Dedifferentiated amniotic fluid mesenchymal stem cell (primary cell): ENCODE results near the gene CDH22.

ENCODE experiments used
- DNase-seq: peaks from one replicate; pipeline ENCODE4 v3.0.0-alpha.2; 2016; ENCODE audit errors: extremely low spot score

The CDH22 gene

DNA sequence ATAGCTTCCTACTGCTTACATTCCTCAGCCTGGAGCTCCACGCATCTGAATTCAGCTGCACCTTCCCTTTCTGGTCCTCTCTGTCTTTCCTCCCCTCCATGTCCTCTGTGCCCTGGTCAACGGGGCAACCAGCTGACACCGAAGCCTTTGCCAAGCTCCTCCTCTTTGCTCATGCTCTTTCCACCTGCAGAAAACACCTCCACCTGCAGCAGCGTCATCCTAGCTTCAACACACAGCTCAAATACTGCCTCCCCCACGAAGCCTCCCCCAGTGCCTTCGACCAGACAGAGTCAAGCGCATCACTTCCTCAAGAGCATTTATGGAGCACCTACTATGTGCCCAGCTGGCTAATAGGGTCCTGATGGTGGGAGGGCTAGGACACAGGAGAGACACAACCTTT lies 9.2 kb downstream of the CDH22 start:
- no peak for DNase-seq

DNA sequence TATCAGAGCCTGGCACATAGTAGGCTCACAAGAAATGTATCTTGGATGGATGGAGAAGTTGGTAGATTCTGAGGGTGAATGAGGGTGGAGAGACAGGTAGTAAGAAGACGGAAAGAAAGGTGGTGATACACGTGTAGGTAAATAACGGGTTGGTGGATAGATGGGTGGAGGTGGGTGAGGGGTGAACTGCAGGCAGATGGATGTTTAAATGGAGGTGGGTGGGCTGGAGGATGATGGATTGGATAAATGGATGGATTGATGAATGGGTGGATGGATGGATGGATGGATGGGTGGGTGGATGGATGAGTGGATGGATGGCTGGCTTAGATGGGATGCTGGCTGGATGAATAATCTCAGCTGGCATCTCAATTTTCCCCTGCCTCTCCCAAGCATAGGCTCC lies 9.9 kb downstream of the CDH22 start:
- DNase-seq: no peak

DNA sequence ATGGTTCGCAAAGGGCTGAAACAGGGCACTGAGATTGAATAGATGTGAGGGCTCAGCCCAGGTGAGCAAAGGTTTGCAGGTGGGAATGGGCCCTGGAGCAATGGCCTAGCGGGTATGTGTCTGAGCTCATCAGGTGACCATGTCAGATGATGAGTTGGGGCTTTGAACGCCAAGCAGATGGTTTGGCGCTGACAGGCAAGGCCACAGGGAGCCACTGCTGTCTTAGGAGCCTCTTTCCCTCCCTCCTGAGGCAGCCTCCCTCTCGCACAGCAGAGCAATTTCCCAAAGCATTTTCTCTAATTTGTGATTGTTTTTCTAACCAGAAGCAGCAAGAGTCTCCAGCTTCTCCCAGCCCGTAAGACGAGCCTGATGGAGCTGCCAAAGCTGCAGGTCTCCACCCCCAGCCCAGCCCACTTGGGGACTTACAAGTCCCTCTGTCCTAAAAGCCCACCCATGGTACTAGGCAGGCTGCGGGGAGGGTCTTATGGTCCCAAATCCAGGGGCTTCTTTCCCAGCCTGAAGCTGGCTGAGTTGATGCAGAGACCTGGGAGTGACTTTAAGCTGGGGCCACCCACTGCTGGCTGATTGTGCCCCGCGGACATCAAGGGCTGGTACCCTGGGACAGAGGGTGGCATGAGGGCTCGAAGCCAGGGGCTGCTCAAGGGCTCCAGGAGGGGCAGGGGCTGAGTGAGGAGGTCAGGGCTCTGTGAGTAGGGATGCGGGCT lies 11.6 kb downstream of the CDH22 start:
- no peak for DNase-seq

DNA sequence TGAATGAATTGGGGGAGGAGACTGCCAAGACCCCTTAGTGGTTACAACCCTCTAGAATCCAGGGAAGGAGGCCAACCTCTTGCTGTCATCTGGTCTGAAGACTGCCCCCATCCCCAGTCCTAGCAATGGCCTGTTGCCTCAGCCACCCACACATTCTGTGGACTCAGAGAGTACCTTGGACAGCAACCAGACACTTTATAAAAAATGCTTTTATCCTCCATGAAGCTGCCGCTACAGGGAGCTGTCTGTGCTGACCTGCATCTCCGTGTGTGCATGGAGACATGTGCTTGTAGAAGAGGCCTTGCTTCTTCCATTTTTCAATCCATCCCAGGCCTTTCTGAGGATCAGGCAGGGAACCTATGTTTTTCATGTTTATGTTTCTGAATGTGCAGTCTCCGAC lies 15.2 kb downstream of the CDH22 start:
- DNase-seq: no peak

DNA sequence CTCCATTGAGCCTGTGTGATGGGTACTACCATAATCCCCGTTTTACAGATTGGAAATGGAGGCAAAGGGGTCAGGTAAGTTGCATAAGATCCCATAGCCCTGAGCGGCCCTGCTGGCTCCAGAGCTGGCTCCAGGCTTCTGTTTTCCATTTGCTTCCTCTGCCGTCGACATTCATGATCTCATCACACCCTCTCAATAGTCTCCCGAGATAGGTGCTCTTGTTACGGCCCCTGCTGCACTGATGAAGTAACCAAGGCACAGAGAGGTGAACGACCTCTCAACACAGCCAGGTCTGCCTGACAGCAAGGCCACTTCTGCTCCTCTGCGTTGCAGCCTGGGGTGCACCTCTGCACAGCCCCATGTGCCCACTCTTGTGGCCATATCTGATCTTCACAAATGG lies 16.9 kb downstream of the CDH22 start:
- DNase-seq: no peak

DNA sequence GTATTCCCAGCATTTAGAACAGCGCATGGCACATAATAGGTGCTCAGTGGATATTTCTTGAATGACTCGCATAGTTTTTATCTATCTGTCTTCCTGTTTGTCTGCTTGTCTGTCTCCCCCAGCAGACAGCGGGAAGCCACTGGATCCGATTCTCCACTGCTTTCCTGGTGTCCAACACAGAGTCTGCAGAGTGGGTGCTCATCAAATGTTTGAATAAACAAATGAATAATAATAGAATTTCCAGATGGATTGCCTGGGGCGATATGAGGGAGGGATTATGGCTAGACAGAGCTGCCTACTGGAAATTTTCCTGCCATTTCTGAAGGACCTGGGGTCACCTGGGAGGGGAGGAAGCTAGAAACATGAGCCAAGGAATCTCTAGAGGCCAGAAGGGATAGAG lies 18.9 kb downstream of the CDH22 start:
- no peak for DNase-seq

DNA sequence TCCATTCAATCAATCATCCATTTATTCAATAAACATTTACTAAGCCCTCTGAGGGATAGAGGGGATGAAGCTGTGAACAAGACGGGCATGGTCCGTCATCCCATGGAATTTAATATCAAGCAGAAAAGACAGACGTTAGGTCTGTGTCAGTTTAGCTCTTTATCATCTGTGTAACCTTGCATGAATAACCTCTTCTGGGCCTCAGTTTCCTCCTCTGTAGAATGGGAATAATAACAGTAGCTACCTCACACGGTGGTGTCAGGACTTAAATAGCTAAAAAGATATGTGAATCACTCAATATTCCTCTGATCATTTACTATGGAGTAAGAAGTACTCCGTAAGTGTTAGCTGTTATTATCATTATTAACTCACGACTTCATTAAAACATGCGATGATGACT lies 21.3 kb downstream of the CDH22 start:
- no peak for DNase-seq

DNA sequence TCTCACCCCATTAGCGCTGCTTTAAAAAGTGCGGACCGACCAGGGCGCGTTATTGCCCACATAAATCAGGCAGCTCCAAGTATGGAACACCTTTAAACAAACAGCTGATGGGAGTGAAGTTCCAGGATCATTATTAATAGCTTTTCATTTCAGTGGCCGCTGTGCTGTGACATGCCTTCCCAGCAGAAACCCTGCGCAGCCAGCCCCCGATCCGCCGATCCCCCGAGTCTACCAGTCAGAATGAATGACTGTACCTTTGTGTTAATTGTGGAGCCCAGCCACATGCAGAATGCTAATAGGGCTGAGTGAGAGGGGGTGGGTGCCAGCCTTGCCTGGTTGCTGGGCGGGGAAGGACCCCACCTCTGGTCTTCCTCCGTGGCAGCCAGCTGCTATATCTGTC lies 21.9 kb downstream of the CDH22 start:
- DNase-seq: no peak

DNA sequence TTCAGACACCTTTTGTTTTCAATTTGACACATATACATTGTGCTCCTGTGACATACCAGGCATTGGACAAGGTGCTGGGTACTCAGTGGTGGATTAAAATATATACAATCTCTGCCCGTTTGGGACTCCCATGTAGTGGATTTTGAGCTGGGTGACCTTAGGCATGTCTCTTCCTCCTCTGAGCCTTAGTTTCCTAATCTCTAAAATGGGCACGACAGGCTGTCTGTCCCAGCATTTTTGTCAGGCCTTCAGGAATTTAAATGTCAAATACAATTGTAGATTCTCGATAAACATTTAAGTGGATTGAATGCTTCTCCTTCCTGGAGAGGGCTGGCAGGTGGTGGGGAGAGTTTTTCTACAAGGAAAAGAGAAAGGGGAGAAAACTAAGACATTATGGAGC lies 22.6 kb downstream of the CDH22 start:
- no peak for DNase-seq

DNA sequence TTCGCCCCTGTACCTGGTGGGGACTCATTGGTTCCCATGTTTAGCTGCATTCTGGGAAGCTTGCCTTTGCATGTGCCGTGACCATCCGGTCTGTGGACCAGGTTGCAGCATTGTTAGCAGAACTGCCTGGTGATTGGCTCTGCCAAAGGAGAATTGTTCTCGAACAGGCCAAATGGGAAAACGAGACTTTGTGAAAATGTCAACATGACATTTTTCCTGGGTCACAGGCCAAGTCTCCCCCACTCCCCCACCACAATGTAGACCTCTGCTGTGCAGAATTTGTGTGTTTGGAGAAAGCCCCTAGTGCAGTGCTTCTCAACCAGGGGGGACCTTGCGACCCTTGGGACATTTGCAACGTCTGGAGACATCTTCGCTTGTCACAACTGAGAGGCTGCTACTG lies 23.2 kb downstream of the CDH22 start:
- no peak for DNase-seq

DNA sequence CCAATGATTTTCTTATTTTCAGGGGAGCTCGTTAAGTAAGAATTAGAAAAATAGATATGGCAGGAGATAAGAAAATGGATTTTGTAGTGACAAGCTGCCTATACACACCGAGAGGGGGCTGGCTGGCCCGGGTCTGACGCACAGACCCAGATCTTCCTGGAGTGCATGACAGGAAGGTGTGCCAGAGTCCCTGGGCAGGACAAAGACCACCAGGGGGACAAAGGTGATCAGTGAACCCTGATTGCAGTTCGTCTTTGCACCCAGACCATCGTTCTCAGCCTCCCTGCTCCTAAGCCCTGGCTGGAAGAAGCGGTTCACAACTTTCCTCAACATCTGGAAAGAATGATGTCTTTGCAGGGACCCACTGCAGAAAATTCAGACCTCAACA lies 24.3 kb downstream of the CDH22 start:
- no peak for DNase-seq

DNA sequence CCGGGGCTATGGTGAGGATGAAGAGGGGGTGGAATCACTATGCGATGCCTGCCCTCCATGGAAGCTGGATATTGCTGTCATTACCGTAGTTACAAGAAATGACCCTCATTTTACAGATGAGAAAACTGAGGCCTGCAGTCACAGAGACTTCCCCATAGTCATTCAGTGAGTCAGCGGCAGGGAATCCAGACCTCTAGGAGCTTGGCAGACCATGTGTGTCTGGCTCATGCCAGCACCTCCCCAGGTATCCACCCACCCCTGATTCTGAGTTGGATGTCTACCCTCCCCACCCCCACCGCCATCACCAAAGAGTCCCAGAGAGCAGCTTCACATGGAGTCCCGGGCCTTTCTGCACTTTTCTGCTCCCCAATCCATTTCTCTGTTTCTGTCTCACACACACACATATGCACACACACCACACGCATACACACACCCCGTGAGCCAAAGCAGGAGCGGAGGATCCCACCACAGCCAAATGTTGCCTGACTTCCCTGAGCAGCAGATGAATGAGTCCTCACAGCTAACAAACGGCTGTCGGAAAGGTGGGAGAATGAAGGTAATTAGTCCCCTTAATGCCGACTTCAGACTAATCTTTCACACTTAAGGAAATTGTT lies 24.8 kb downstream of the CDH22 start:
- DNase-seq: no peak

DNA sequence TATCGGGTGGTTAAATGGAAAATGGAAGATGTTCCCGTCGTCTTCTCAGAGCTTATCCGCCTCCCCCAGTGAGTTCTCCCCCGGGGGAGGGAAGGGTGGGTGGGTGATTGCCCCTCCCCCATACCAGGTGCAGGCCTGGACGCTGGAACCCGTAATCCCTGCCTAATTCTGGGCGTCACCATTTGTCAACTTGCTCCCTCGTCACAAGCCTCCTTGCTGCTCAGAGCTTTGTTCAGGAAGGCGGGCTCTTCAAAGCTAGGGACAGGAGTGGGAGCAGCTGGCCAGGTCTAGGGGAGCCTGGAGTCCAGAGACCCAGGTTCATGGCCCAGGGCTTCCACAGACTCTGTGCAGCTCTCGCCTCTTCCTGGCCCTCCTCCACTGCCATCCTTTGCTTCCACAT lies 25.6 kb downstream of the CDH22 start:
- DNase-seq: no peak

DNA sequence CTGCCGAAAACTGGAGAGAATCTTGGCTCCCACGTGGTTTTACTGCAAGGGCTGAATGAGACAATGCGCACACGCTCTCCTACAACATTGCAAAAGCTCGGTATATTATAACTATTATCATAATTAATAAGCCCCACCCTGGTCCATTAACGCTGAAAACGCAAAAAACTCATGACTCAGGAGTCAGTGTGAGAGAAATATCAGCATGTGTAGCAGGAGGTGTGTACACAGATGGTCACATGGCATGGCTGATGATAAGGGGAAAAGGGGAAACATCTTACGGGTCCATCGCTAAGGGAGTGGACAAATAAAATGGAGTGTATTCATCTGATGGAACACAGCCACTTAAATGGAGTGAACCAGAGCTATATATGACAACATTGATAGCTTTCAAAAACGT lies 29.2 kb downstream of the CDH22 start:
- DNase-seq: no peak

DNA sequence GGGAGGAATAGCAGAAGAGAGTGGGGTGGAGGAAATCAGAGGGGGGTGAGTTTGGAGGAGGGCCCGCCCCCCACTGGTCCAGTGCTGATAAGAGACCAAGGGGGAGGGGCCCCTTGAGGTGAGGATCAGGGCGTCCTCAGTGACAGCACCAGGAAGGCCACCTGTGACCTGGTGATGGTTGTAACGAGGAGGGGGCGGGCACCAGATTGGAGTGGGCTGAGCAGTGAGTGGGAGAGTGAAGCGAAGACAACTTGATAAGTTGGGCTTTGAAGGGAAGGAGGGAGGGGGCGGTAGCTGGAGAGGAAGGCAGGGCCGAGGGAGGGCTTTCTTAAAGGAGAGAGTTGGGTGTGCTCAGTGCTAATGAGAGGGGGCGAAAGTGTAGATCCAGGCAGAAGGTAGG lies 30.7 kb downstream of the CDH22 start:
- DNase-seq: no peak

DNA sequence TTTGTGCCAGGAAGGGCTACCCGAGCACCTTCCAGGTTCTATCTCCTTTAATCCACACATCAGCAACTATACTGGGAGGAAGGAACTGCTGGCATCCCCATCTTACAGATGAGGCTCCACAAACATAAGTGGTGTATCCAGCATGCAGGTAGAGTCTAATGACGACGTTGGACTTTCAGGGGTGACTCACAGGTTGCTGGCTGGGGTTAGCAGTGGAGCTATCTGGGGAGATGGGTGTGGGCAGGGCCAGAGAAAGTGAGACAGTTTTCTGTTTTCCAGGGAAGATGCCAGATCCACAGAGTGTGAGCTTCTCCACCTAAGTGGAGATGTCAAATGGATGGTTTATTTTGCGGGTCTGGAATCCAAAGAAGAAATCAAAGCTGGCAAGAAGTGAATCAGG lies 31.8 kb downstream of the CDH22 start:
- no peak for DNase-seq

DNA sequence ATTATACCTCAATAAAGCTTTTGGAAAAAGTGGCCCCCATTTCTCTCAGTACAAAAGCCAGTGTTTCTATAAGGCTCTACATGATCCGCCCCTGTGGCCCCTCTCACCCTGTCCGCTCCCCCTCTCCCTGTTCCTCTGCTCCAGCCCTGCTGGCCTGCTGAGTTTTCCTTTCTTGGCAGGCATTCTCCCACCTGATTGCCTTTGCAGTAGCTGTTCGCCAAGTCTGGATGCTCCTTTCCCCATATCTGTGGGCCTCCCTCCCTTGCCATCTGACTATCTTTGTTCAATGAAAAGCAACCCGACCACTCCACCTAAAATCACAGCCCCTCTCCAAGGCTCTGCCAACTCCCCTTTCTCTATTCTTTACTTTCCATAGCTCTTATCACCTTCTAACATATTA lies 33.2 kb downstream of the CDH22 start:
- no peak for DNase-seq

DNA sequence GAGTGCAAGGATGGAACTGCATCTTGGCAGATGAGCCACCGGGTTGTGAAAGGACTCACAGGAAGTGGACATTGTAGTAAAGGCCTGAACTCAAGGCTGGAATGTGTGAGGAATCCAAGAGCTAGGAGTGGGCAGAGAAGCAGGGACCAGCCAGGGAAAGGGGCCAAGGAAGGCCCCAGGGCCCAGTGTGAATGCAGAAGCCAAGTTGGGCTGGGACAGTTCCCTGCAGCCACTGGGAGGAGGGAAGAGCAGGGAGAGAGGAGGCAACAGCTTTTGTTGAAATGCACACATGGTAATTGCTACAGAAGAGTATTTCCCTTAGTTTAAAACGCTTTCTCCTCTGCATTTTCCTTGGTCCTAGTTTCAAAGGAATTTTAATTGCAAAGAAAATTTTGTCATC lies 34.6 kb downstream of the CDH22 start:
- no peak for DNase-seq

DNA sequence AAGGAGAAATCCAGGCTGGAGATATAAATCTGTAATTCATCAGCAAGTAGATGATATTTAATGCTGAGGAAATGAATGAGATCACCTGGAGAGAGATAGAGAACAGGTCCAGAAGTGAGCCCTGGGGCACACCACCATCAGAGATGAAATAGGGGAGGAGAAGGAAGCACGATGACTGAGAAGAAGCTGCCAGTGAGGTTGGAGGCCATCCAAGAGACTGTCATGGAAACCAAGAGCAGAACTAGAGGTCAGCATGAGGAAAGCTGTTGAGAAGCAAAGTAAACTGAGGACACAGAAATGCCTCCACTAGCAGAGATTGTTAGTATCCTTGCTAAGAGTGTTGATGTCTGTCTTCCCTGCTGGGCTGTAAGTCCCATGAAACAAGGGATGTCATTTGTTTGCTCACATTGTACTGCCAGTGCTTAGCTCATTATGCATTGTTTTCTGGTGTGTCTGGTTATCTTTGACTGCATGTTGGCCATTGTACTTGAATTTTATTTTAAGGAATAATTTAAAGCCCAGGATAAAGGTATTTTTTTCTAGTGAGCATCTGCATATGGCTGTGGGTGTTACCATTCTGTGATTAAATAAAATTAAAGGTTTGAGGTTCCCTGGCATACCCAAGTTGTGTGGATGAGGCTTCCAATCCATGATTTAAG lies 35.8 kb downstream of the CDH22 start:
- DNase-seq: no peak

DNA sequence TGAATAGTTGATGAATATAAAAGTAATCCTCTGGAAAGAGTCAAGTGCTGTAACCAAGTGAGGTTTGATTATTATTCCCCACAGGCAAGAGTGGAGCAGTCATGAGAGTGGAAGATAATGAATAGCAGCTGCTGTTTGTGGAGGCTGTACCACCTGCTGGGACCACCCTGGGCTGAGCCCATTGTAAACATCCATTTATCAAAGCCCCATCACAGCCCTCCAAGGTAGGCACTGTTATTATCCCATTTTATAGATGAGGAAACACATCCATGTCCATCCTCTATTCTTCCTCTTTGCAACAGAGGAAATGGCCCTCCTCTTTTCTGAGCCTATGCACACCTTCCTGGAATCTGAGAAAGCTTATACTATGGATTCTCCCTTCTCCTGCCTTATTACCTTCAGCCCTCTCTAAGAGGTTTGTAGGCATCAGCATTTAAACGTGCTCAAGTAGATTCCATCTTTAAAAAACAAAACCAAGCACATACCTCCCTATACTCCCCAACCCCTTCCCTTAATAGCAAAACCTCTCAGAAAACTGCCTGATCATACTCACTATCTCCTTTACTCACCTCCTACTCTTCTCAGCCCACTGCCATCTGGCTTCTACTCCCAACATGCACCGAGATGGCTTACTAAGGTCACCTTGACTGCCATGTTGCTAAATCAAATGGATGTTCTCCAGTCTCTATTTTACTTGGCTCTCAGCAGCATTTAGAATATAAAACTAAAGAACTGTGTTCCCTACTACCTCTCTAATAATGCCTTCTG lies 37.1 kb downstream of the CDH22 start:
- DNase-seq: no peak

DNA sequence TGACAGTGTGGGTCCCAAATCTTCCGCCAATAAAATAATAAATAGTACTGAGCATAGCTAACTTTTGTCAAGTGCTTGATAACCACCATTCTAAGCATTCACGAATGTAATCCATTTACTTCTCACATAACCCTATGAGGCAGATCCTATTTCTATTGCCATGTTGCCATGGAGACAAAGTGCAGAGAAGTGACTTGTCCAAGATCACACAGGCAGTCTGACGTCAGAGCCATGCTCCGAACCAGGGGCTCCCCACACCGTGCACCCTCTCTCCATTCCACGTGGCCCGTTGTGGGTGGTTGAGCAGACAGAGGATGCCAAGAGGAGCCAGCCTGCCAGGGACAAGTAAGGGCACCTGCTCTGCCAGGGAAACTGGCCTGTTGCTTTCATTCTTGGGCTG lies 38.9 kb downstream of the CDH22 start:
- no peak for DNase-seq

DNA sequence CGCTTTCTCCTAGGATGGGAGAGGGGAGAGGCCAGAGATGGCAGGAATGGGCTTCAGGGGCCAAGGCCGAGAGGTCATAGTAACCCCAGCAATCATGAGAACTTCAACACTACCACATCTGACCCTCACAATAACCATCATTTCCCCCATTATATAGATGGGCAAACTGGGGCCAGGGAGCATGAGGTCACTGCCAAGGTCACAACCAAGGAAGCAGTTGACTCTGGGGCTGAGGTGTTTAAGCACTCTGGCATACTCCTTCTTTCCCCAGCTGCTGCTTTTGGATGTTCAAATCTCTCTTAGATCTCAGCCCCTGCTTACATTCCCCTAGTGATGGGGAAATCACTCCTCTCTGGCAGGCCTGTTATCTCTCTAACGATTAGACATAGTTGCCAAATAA lies 39.6 kb downstream of the CDH22 start:
- no peak for DNase-seq

DNA sequence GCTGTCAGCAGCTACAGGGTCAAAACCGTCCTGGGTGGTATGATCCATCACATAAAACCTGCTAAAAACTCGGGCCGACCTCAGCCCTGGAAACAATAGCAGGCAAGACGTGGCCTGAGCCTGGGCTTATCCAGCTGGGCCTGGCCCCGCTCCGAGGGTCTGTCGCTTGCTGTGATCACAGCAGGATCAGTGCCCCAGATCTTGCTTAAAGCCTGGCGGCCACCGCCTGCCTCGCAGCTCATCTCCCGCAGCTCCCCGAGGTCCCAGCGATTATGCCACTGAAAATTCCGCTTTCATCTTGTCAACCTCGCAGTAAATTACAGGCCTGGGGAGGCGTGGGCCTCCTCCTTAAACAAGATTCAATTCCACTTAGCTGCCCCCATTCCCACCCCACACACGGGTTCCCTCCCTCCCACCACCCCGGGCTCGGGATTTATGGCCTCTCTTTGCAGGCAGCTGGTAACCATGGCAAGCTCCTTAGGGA lies 40.1 kb downstream of the CDH22 start:
- DNase-seq: no peak
